IMR-90 (cell line): ENCODE results near the gene S100B. TPM values are rescaled to one million over a fixed set of nuclear protein-coding genes. Genes with fewer than 3 reads are reported as not detected.

Source experiments
- ATAC-seq: fragments of 200-7000 bp; cut with Tn5 transposase; 2 replicates; pipeline ENCODE4 v1.9.1; 2020; ENCODE audit warnings: low read depth, mild to moderate bottlenecking, moderate library complexity
- BruUV-seq: library from RNA; stranded (reverse); fragments of 400-500 nt; replicated peaks from 2 replicates; lab custom pipeline; 2021; lab: Mats Ljungman, UMichigan
- CTCF ChIA-PET: fragments of 300-600 bp; formaldehyde crosslinking; extraction: SDS; loops from one replicate; lab custom pipeline; 2021; ENCODE audit warnings: antibody characterized with exemption; lab: Yijun Ruan, JAX
- POLR2A ChIA-PET: fragments of 300-600 bp; sonication (Branson Sonifier 250); formaldehyde crosslinking; loops from one replicate; lab custom pipeline; 2022; ENCODE audit warnings: antibody characterized with exemption; ENCODE audit not compliant: unreplicated experiment; lab: Charles Lee
- DNase-seq: peaks from one replicate; pipeline ENCODE4 v3.0.0; 2013
- H2AFZ ChIP-seq: replicated peaks from 2 replicates; pipeline ENCODE3; 2013; ENCODE audit warnings: low read length, mild to moderate bottlenecking; ENCODE audit not compliant: poor library complexity
- H2AK5ac ChIP-seq: 2 replicates; pipeline ENCODE4 v1.6.1; 2013; ENCODE audit warnings: low read depth, low read length, inconsistent platforms
- H2AK9ac ChIP-seq: replicated peaks from 2 replicates; pipeline ENCODE3; 2013; ENCODE audit warnings: mild to moderate bottlenecking, low read depth, low read length, moderate library complexity; ENCODE audit not compliant: poor library complexity
- H2BK120ac ChIP-seq: 2 replicates; pipeline ENCODE4 v1.6.1; 2013; ENCODE audit warnings: low read depth, low read length, inconsistent platforms
- H2BK15ac ChIP-seq: 3 replicates; pipeline ENCODE4 v1.6.1; 2013; ENCODE audit warnings: low read depth, low read length, inconsistent platforms
- H2BK20ac ChIP-seq: 2 replicates; pipeline ENCODE4 v1.6.1; 2013; ENCODE audit warnings: low read depth, mild to moderate bottlenecking, inconsistent platforms, low read length, moderate library complexity
- H2BK5ac ChIP-seq: 2 replicates; pipeline ENCODE4 v1.6.1; 2013; ENCODE audit warnings: mild to moderate bottlenecking, low read depth, low read length, inconsistent platforms; ENCODE audit not compliant: poor library complexity, severe bottlenecking
- H3K14ac ChIP-seq: replicated peaks from 2 replicates; pipeline ENCODE4 v1.6.1; 2013; ENCODE audit warnings: low read depth, low read length, inconsistent platforms
- H3K18ac ChIP-seq: 2 replicates; pipeline ENCODE4 v1.6.1; 2013; ENCODE audit warnings: low read depth, low read length, control low read depth
- H3K23ac ChIP-seq: 2 replicates; pipeline ENCODE4 v1.6.1; 2013; ENCODE audit warnings: low read depth, low read length, inconsistent platforms
- H3K27ac ChIP-seq: 2 replicates; pipeline ENCODE4 v1.5.1; 2013; ENCODE audit warnings: mild to moderate bottlenecking, control low read depth, low read length; ENCODE audit not compliant: insufficient read depth
- H3K27me3 ChIP-seq: 2 replicates; pipeline ENCODE4 v1.6.1; 2013; ENCODE audit warnings: low read length; ENCODE audit not compliant: control insufficient read depth, insufficient read depth
- H3K36me3 ChIP-seq: 2 replicates; pipeline ENCODE4 v1.6.1; 2013; ENCODE audit warnings: low read length, mixed read lengths; ENCODE audit not compliant: control insufficient read depth, insufficient read depth
- H3K4ac ChIP-seq: 2 replicates; pipeline ENCODE4 v1.6.1; 2013; ENCODE audit warnings: low read depth, low read length, inconsistent platforms
- H3K4me1 ChIP-seq: 2 replicates; pipeline ENCODE4 v1.6.1; 2013; ENCODE audit warnings: low read length, mixed read lengths; ENCODE audit not compliant: control insufficient read depth, insufficient read depth
- H3K4me2 ChIP-seq: 2 replicates; pipeline ENCODE4 v1.6.1; 2013; ENCODE audit warnings: low read depth, mild to moderate bottlenecking, control low read depth, low read length, moderate library complexity
- H3K4me3 ChIP-seq: 2 replicates; pipeline ENCODE4 v1.5.1; 2013; ENCODE audit warnings: low read depth, mild to moderate bottlenecking, control low read depth, low read length, moderate library complexity; ENCODE audit not compliant: insufficient read depth
- H3K56ac ChIP-seq: 2 replicates; pipeline ENCODE4 v1.6.1; 2013; ENCODE audit warnings: low read length, inconsistent platforms; ENCODE audit not compliant: insufficient read depth; ENCODE audit errors: extremely low read depth
- H3K79me1 ChIP-seq, 2 experiments: 2 replicates each; pipeline ENCODE4 v1.6.1; 2013; ENCODE audit warnings: low read length in 2 of 2, inconsistent platforms in 1 of 2, low read depth in 1 of 2
- H3K9ac ChIP-seq: 2 replicates; pipeline ENCODE4 v1.6.1; 2013; ENCODE audit warnings: low read depth, low read length, control low read depth
- H3K9me1 ChIP-seq: 2 replicates; pipeline ENCODE4 v1.6.1; 2013; ENCODE audit warnings: low read length, inconsistent platforms; ENCODE audit not compliant: insufficient read depth
- H3K9me3 ChIP-seq: 2 replicates; pipeline ENCODE4 v1.6.1; 2013; ENCODE audit warnings: low read length; ENCODE audit not compliant: control insufficient read depth, insufficient read depth
- H4K20me1 ChIP-seq: 2 replicates; pipeline ENCODE4 v1.6.1; 2013; ENCODE audit warnings: low read length, inconsistent platforms; ENCODE audit not compliant: insufficient read depth
- H4K5ac ChIP-seq: 2 replicates; pipeline ENCODE4 v1.6.1; 2013; ENCODE audit warnings: mild to moderate bottlenecking, low read depth, low read length, control low read depth
- H4K8ac ChIP-seq, 2 experiments: 2 replicates each; pipeline ENCODE4 v1.6.1; 2013; ENCODE audit warnings: low read depth in 2 of 2, low read length in 2 of 2, control low read depth in 1 of 2, inconsistent platforms in 1 of 2
- H4K91ac ChIP-seq: 2 replicates; pipeline ENCODE4 v1.6.1; 2013; ENCODE audit warnings: low read depth, low read length, inconsistent platforms; ENCODE audit not compliant: insufficient read depth
- BHLHE40 ChIP-seq: fragments of 150-350 bp; IDR thresholded peaks from 2 replicates; pipeline ENCODE4 v1.6.1; 2016; ENCODE audit warnings: mild to moderate bottlenecking, low read depth, low read length
- CEBPB ChIP-seq: IDR thresholded peaks from 2 replicates; pipeline ENCODE4 v1.6.1; 2012; ENCODE audit warnings: low read depth, low read length, improper control_type of control experiment
- FOS ChIP-seq: fragments of 150-350 bp; IDR thresholded peaks from 2 replicates; pipeline ENCODE4 v1.6.1; 2016; ENCODE audit warnings: low read depth, low read length
- MAFK ChIP-seq: IDR thresholded peaks from 2 replicates; pipeline ENCODE4 v1.6.1; 2012; ENCODE audit warnings: low read depth, low read length, improper control_type of control experiment
- MAZ ChIP-seq: IDR thresholded peaks from 2 replicates; pipeline ENCODE4 v1.6.1; 2012; ENCODE audit warnings: low read depth, mild to moderate bottlenecking, low read length, improper control_type of control experiment, moderate library complexity, borderline replicate concordance
- MXI1 ChIP-seq: IDR thresholded peaks from 2 replicates; pipeline ENCODE4 v1.6.1; 2012; ENCODE audit warnings: low read depth, mild to moderate bottlenecking, low read length, moderate library complexity, borderline replicate concordance
- NFE2L2 ChIP-seq: fragments of 150-350 bp; IDR thresholded peaks from 2 replicates; pipeline ENCODE4 v1.6.1; 2016; ENCODE audit warnings: low read depth, mild to moderate bottlenecking, low read length
- POLR2A ChIP-seq: IDR thresholded peaks from 2 replicates; pipeline ENCODE4 v1.6.1; 2012; ENCODE audit warnings: mild to moderate bottlenecking, low read depth, low read length
- RAD21 ChIP-seq: IDR thresholded peaks from 2 replicates; pipeline ENCODE4 v1.6.1; 2012; ENCODE audit warnings: low read length, improper control_type of control experiment
- RCOR1 ChIP-seq: IDR thresholded peaks from 2 replicates; pipeline ENCODE4 v1.6.1; 2012; ENCODE audit warnings: mild to moderate bottlenecking, low read length, improper control_type of control experiment; ENCODE audit not compliant: insufficient replicate concordance
- RFX5 ChIP-seq: IDR thresholded peaks from 2 replicates; pipeline ENCODE4 v1.8.0; 2012; ENCODE audit warnings: low read depth, mild to moderate bottlenecking, low read length, moderate library complexity
- USF2 ChIP-seq: fragments of 150-350 bp; IDR thresholded peaks from 2 replicates; pipeline ENCODE4 v1.6.1; 2017; ENCODE audit warnings: mild to moderate bottlenecking, antibody characterized with exemption, low read length, low read depth
- WGBS, 2 experiments: methylation state at CpG; one replicate each; pipeline versions ENCODE4 v1.1.5 to v1.1.7; 2013; ENCODE audit warnings: missing lambda C conversion rate in 2 of 2; ENCODE audit not compliant: insufficient read length in 1 of 2; ENCODE audit errors: extremely low coverage in 2 of 2; 5-methylcytosine and 5-hydroxymethylcytosine counted together
- dilution Hi-C: fragments of 300-500 bp; cut with HindIII; formaldehyde crosslinking; loops from one replicate; pipeline ENCODE4 v1.14.3; 2018; ENCODE audit warnings: low sequenced_read_pairs; ENCODE audit not compliant: unreplicated experiment
- in situ Hi-C: fragments of 300-500 bp; cut with MboI; formaldehyde crosslinking; loops from 3 replicates; pipeline ENCODE4 v1.14.3; 2019; ENCODE audit warnings: low sequenced_read_pairs, inconsistent platforms, mixed read lengths
- intact Hi-C: fragments of 100-400 bp; cut with micrococcal nuclease; formaldehyde crosslinking; loops from 2 replicates; pipeline ENCODE4 v1.10.0; 2022
- polyA plus RNA-seq, 3 experiments: library from polyadenylated mRNA; depleted of rRNA; stranded (reverse); fragments of >200 nt; gene quantifications; 2 replicates each; pipeline ENCODE4 v1.2.3, GENCODE V29; 2012; ENCODE audit warnings: low replicate concordance in 1 of 3
- total RNA-seq: library from RNA; depleted of rRNA; stranded (reverse); fragments of >200 nt; gene quantifications from 2 replicates; pipeline ENCODE4 v1.2.3, GENCODE V29; 2012
- TF ChIP-seq, protein P1 (sequence below): fragments of 150-350 bp; IDR thresholded peaks from 2 replicates; pipeline ENCODE4 v1.6.1; 2016; ENCODE audit warnings: low read depth, mild to moderate bottlenecking, low read length, moderate library complexity, borderline replicate concordance
- TF ChIP-seq, protein P2 (sequence below): conservative IDR thresholded peaks from 2 replicates; pipeline ENCODE4 v1.5.1; 2012; ENCODE audit warnings: mild to moderate bottlenecking, low read depth, low read length, improper control_type of control experiment

Gene S100B
- total and polyA plus RNA-seq, 2 of the 4 experiments (the other 2 are of a cell fraction) = 0.18 to 0.26 TPM

GRCh38 chr21:46626975-46627501 lies 22.2 kb upstream of the S100B start:
- H2AK5ac ChIP-seq = no peak overlapping the region
- H3K4ac ChIP-seq = no peak overlapping the region
- CTCF ChIA-PET = no interaction called here
- POLR2A ChIA-PET = no interaction called here
- no peaks in the 10 kb centered on the region for H3K36me3 ChIP-seq
- no peaks in the 10 kb centered on the region for H3K4me1 ChIP-seq
- no peak overlapping the region for H3K27ac ChIP-seq
- no peak overlapping the region for H3K18ac ChIP-seq
- no peak overlapping the region for H3K4me3 ChIP-seq
- H2BK20ac ChIP-seq = no peak overlapping the region
- dilution Hi-C loops (no loop called here), in situ Hi-C loops (no loop called here), intact Hi-C loops (no loop called here)
- no peak overlapping the region for H2BK120ac ChIP-seq
- no peaks in the 10 kb centered on the region for H4K20me1 ChIP-seq
- ATAC-seq (no peak), DNase-seq (no peak)
- H3K79me1 ChIP-seq = no peaks in the 10 kb centered on the region
- H3K27me3 ChIP-seq = peaks cover 6% of the 10 kb centered on the region
- peaks cover 16% of the 10 kb centered on the region for H3K9me3 ChIP-seq
- H3K9ac ChIP-seq = no peak overlapping the region
- H3K9me1 ChIP-seq = no peaks in the 10 kb centered on the region; the same call in 1 of the 2 replicates
- H4K8ac ChIP-seq = no peak overlapping the region
- H2AK9ac ChIP-seq = no peak overlapping the region
- H4K5ac ChIP-seq = no peak overlapping the region
- TF ChIP-seq FOS (no peak), USF2 (no peak), BHLHE40 (no peak), CEBPB (no peak), MAFK (no peak), RFX5 (no peak), RCOR1 (no peak), MXI1 (no peak), NFE2L2 (no peak), RAD21 (no peak), MAZ (no peak), POLR2A (no peak)
- TF ChIP-seq, protein P1, sequence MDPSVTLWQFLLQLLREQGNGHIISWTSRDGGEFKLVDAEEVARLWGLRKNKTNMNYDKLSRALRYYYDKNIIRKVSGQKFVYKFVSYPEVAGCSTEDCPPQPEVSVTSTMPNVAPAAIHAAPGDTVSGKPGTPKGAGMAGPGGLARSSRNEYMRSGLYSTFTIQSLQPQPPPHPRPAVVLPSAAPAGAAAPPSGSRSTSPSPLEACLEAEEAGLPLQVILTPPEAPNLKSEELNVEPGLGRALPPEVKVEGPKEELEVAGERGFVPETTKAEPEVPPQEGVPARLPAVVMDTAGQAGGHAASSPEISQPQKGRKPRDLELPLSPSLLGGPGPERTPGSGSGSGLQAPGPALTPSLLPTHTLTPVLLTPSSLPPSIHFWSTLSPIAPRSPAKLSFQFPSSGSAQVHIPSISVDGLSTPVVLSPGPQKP = no peak
- TF ChIP-seq, protein P2, sequence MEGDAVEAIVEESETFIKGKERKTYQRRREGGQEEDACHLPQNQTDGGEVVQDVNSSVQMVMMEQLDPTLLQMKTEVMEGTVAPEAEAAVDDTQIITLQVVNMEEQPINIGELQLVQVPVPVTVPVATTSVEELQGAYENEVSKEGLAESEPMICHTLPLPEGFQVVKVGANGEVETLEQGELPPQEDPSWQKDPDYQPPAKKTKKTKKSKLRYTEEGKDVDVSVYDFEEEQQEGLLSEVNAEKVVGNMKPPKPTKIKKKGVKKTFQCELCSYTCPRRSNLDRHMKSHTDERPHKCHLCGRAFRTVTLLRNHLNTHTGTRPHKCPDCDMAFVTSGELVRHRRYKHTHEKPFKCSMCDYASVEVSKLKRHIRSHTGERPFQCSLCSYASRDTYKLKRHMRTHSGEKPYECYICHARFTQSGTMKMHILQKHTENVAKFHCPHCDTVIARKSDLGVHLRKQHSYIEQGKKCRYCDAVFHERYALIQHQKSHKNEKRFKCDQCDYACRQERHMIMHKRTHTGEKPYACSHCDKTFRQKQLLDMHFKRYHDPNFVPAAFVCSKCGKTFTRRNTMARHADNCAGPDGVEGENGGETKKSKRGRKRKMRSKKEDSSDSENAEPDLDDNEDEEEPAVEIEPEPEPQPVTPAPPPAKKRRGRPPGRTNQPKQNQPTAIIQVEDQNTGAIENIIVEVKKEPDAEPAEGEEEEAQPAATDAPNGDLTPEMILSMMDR = no peak
- no peak overlapping the region for H3K56ac ChIP-seq
- WGBS, 2 experiments = no CpG with 5 or more reads among the region's 6 CpGs
- no peak overlapping the region for H3K4me2 ChIP-seq
- no peak overlapping the region for H2BK5ac ChIP-seq
- no peak overlapping the region for H4K91ac ChIP-seq
- no peak overlapping the region for H3K23ac ChIP-seq
- H3K14ac ChIP-seq = no peak overlapping the region
- H2BK15ac ChIP-seq = no peak overlapping the region
- BruUV-seq = no TSS peak
- H2AFZ ChIP-seq = no peak overlapping the region
